C1 segment of cervical spinal cord (tissue), 14 donors: ENCODE results near the gene AQP5.

Experiments used
- DNase-seq, 14 donors: peaks; one replicate each; lab custom pipeline; 2025; lab: John Stamatoyannopoulos, UW

Gene AQP5

GRCh38 chr12:49950273-49951251 is 11.1 kb upstream of the AQP5 start, which contains the start of gene AQP2:
TSS of gene AQP2 (plus strand) at chr12:49950737. CDS start at chr12:49950831, 94 bp downstream.
- DNase-seq, result no peak

DNA sequence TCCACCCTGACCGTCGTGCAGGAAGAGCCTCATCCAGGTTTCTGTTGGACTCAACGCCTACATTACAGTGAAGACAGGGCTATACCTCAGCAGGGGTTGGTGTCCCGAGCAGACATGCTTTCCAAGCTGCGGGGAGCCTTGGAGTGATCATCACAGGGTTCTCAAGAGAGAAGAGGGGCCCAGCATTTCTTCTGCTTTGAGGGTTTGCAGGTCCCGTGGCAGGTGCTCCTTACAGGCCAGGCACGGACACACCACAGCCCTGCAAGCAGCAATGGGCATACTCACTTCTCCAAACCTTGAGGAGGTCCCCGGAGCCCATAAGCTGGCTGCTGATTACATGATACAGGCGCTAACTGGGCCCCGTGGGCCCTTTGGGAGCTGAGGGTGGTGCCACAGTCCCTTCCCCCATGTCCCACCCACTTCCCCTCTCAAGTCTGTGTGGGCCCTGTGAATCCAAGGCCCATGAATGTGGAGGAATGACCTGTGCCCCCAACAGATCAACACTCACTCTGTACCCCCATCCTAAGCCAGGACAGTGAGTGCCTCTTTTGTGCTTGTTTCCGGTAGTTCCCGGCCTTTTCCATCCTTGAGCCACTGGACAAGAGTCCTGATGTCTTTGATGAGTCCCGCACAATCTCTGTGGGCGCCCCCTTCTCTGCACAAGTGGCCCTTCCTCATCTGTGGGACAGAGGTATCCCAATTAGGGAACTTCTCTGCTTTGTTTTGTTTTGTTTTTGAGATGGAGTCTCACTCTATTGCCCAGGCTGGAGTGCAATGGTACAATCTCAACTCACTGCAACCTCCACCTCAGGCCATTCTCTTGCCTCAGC is 10.0 kb upstream of the AQP5 start:
- no peak for DNase-seq

- no peak for DNase-seq
Observed at GRCh38 chr12:49952391-49953055, 9.1 kb upstream of the AQP5 start.

- DNase-seq, result no peak
Observed at GRCh38 chr12:49953151-49953550, 8.5 kb upstream of the AQP5 start.

DNA sequence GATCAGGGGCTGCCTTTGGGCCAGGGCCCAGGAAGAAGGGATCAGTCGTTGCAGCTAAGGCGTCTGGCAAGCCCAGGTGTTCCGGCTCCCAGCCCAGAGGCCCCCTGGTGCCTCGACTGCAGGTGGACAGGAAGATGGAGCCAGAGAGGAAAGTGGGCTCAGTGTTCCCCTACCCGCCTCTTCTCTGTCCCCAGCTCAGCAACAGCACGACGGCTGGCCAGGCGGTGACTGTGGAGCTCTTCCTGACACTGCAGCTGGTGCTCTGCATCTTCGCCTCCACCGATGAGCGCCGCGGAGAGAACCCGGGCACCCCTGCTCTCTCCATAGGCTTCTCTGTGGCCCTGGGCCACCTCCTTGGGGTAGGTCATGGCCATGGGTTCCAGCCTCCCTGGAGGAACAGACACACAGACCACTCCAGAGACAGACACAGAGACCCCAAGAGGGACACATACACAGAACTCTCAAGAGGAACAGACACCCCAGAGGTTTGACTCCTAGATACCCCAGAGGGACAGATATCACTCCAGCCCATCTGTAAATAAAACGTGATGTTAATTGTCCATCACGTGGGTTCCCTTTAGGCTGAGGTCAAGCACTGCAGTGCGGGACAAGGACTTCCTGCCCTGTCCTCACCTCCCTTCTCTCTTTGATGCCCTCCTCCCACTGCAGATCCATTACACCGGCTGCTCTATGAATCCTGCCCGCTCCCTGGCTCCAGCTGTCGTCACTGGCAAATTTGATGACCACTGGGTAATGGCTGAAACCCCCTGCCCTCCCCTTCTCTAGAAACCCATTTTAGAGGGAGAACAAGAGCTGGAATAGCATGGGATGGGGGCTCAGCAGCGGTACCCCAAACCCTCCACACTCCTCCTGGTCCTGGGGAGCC is 7.5 kb upstream of the AQP5 start:
- no peak for DNase-seq

- DNase-seq, result no peak
Observed at GRCh38 chr12:49954863-49955830, 6.5 kb upstream of the AQP5 start.

DNA sequence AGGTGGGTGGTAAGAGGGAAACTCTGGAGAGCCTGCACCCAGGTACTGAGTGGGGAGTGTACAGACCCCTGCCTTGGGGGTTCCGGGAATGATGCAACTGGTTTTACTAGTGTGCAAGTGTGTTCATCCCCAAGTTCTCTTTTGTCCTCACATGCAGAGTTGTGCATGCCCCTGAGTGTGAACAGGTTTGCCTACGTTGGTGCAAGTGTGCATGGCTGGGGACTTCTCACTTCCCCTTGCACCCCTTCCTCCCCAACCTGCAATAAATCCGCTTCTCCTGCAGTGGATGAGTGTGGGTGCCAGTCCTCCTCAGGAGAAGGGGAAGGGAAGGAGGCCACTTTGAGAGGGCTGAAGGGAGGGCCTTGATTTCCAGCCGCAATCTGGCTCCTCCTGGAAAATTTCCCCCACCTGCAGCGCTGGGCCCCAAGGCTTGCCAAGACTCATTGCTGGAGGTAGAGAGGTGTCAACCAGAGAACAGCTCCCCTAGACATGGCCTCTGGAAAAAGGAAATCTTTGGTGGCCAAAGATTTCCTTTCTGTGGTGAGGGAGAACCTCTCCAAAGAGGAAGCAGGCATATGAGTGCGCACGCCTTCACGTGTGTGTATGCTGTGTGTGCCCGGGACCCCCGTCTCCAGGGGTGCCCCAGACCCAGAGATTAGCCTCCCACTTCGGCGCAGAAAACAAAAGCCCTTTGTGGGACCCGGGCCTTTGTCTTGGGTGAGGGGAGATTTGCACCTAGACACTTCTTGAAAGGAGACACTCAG is 5.6 kb upstream of the AQP5 start:
- DNase-seq, result no peak

DNA sequence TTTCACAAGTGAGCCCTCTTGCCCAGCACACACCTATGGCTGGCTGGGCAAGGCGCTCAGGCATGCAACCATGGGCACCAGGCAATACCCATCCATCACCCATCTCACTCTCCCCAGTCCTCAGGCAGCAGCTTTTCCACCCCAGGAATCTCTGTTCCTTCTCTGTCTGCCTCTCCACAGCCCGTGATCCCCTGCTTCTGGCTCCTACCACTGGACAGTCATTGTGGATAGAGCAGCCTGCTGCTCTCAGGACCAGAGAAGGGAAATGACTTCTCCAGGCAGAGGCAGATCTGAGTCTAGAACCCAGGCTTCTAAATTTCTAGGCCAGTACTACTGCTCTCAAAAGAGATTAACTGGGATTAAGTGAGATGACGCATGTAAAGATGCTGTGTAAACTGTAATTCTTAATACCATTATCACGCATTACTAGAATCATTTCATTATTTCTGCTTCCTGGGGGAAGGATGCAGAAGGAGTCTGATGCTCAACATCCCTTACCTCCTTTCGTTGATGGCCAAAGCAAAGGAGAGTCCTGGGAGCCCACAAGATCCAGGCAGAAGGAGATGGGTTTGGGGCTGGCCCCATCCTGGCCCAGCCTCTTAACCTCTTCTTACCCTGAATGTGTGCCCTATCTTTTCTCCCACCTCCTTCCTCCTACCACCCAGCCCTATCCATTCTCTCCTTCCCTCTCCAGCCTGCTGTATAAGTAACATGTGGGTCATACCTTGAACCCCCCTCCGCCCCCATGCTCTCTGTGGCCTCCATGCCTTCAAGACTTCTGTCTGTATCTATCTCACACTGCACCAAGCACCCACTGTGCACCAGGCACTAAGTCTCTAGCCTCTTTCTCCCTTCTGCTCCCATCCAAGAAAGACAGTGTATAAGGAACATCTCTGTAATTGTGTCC is 4.8 kb upstream of the AQP5 start:
- no peak for DNase-seq

DNA sequence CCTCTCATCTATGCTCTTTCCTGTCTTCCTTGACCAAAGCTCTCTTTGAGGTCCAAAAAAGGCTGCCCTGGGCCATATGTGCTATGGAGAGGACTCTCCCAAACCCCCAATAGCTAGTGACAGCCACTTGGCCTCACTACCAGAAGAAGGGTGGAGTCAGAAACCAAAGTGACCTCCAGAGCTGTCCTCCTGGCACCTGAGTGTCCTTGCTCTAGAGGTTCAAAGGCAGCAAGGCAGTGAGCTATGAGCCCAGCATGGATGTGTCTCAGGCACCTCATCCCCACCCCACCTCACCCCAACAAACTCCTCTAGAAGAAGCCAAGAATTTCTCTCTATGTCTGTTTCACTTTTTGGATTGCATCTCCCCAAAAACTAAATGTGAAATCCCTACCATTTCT is 4.1 kb upstream of the AQP5 start:
- DNase-seq, result no peak

DNA sequence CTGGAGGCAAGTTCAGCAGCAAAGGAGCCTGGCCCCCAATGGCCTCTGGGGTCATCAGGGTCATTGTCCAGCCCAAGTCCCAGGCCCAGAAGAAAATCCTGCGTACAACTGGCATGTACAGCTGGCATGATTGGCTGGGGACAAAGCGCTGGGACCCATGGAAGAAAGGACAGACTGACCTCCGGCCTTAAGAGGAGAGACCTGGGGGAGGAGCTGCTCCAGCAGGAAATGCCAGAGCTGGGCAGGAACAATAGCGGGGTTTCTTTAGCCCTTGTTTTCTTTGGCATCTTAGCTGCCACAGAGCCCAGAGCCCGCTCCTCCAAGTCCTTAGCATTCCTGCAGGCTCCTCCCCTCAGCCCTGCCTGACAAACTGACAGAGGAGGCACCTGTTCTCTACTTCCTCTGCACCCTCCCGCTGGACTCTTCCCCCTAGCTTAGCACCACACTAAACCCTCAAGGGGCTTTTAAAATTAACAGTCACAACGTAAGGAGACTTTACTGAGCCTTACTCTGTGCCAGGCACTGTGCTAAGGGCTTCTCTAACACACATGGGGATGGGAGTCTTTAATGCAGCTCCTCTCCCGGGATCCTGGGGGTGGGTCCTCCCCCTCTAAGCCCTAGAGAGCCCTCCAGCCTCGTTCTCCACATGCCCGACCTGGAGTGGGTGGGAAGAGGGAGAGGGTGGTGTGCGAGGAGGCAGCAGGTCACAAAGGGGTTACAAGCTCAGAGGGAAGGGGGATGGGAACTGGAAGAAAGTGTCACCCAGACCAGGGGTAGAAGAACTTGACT is 1.8 kb upstream of the AQP5 start:
- no peak for DNase-seq

- DNase-seq, result no peak
Observed at GRCh38 chr12:49960474-49961110, 1.1 kb upstream of the AQP5 start.

DNA sequence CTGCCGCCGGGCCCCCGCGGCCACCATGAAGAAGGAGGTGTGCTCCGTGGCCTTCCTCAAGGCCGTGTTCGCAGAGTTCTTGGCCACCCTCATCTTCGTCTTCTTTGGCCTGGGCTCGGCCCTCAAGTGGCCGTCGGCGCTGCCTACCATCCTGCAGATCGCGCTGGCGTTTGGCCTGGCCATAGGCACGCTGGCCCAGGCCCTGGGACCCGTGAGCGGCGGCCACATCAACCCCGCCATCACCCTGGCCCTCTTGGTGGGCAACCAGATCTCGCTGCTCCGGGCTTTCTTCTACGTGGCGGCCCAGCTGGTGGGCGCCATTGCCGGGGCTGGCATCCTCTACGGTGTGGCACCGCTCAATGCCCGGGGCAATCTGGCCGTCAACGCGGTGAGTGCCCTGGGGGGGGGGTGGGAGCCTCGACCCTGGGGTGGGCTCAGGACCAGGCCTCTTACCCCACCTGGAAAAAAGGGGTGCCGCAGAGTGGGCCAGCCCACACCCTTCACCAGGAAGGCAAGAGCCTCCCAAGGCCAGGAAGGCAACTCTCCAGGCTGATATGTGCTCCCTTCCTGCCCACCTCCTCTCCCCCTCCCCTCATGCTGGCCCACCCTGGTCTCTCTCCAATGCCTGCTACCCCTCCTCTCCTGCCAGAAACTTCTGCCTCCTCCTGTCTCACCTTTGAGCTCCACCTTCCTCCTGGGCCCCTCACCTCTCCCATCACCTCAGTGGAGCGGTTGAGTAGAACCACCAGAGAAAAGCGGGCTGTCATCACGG is 507 bp downstream of the AQP5 start:
- no peak for DNase-seq

GRCh38 chr12:49962861-49963765 is 1.4 kb downstream of the AQP5 start:
- DNase-seq, result peak in 6 of 14 donors; percentile 10 to 67 (median 22)

- DNase-seq, result no peak
Observed at GRCh38 chr12:49963976-49964815, 2.5 kb downstream of the AQP5 start.
